Activated CD8-positive, alpha-beta memory T cell treated with anti-CD3 and anti-CD28 coated beads for 1 hour (primary cell): ENCODE data around the gene GSC.

Source experiments
- DNase-seq, 2 donors: peaks; one replicate each; pipeline ENCODE4 v3.0.0-alpha.2; 2020; ENCODE audit warnings: low read depth in 1 of 2; ENCODE audit errors: extremely low read depth in 1 of 2

Gene GSC

DNA sequence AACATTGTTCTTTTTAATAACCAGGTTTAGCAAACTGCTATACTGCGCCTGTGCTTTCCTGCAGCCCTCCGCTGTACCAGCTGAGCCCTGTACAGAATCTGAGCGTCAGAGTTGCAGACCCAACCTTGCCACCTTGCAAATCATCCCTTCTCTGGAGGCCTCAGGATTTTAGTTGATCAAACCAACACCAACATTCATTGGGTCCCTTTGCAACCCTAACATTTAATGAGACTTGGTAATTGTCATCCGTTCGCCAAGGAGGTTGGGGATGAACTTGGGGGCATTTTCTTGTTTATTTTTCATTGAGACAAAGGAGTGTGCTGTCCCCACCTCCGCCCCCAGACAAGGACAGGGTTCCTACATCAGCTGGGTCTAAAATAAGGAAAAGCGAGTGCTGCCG lies 2.6 kb upstream of the GSC start:
- no peak for DNase-seq

DNA sequence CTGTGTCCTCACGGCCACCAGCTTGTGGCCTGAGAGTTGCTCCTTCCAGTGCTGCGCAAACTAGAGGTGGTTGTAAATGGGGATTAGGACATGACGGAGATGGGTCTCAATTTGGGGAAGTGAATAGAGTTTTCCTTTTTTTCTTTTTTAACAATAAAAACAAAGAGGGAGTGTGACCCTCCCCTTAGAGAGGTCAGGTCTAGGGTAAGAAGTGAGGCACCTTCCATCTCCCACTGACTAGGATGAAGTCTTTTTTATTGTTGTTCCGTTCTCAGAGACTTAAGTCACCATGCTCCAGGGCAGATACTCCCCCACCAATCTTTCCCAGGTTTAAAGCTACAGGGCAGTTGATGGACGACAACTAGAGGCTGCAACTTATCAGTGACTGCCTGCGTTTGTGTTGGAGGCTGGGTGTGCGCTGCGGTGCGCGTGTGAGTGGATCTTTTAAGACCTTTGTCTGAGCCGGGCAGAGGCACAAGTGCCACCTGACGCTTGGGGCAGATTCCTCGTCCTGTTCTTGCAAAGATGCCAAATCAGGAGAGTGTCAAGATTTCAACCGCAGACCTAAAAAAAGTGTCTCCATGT lies 2.1 kb upstream of the GSC start:
- DNase-seq = no peak

DNA sequence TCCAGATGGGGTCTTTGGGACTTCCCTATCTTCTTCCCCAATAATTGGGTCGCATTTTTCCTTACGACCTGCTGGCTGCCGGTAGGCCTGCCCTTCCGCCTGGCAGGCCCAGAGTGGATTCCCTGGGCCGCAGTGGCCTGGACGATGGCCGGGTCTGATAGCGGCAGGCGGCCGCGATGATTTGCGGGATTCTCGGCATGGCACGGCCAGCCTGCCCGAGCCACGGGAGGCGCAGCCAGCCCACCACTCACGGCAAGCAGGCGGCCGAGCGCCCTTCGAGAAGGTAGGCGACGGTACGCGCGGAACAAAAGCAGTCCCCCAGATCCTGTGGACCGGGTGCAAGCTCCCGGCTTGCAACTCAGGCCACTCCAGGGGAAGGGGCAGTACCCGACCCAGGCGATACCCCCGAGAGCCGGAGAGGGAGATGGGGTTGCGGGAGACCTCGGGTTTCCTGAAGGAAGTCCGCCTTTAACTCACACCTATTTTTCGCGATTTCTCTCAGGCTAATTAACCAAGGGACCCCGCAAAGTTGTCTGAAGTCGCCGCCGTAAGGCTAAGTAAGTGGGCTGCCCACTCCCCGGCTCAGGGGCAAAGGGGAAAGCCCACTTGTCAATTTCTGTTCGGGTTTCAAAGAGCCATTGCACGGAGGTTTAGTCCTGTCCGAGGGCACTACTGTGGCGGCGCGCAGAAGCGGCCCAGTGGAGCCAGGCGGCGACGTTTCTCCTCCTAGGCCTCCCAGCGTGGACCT lies 1.4 kb upstream of the GSC start:
- no peak for DNase-seq

DNA sequence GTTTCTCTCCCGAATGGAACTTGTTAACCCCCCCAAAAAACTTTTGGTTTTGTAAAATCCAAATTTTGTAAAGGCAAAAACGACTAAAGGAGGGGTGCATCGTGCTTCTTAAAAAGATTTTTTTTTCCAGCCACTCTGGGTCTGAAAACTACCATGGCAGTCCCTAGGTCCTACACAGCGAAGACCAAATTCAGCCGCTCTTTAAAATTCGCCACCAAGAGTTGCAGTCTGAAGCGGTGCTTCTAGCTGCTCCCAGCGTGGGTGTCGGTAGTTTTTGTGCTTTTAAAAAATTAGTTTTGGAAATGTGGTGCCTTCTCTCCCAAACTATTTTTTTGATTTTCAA lies 873 bp upstream of the GSC start:
- no peak for DNase-seq

DNA sequence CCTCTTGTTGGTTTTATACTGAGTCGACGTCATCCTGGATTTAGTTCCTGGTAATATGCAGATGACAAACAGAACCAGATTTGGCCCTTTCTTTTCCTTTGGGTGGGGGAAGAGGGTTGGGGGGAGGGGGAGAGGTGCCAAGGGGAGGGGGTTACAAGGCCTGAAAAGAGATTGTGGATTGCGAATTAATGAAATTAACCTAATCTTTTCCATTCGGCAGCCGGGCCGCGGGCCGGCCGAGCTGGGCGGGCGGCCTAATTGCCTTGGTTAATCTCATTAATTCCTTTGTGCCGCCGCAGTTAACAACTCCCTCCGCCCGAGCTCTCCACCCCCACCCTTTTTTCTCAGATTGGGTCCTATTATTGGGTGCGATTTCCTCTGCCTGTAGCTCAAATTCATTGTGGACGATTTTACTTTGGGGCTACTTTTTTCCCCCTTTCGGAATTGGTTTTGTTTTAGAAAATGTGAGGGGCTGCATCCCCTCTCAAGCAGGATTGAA lies 387 bp upstream of the GSC start:
- no peak for DNase-seq

DNA sequence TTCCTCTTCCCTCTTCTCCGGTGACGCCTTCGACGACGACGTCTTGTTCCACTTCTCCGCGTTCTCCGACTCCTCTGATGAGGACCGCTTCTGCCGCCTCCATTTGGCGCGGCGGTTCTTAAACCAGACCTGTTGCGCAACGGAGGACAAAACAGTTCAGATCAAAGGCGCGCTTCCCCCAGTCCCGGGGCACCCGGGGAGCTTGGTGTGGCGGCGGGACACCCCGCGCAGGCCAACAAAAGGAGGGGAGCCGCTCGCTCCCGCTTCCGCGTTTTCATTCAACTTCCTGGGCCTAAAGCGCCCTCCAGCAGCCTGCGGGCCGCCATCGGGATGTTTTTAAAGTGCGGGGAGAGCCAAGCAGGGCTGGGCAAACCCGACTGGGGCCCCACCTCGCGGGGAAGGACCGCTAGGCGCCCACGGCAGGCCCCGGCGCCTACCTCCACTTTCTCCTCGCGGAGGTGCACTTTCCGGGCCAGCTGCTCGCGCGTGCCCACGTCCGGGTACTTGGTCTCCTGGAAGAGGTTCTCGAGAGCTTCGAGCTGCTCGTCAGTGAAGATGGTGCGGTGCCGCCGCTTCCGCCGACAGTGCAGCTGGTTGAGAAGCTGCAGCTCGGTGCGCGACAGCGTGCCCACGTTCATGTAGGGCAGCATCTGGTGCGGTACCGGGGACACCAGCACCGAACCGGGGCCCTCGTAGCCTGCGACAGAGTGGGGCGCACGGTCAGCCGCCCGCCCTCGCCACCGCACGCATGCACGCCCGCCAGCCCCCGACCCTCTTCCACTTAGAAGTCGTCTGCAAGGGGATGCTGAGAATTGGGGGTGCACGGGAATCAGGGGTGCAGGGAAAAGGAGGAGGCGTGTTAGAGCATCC lies 1.2 kb downstream of the GSC start:
- no peak for DNase-seq

DNA sequence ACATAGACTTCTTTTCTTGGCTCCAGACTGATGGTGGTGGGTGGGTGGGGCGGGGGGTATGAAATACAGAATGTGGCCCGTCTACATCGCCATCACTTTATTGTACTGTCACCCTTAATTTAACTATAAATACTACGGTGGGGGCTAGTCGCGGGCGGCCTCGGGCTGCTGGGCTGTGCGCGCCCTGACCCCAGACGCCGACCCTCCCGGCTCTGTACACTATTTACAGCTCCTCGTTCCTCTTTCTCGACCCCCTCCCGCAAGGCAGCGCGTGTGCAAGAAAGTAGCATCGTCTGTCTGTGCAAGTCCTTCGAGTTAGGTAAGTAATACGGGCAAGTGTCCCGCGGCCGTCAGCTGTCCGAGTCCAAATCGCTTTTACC lies 1.8 kb downstream of the GSC start:
- DNase-seq = no peak

DNA sequence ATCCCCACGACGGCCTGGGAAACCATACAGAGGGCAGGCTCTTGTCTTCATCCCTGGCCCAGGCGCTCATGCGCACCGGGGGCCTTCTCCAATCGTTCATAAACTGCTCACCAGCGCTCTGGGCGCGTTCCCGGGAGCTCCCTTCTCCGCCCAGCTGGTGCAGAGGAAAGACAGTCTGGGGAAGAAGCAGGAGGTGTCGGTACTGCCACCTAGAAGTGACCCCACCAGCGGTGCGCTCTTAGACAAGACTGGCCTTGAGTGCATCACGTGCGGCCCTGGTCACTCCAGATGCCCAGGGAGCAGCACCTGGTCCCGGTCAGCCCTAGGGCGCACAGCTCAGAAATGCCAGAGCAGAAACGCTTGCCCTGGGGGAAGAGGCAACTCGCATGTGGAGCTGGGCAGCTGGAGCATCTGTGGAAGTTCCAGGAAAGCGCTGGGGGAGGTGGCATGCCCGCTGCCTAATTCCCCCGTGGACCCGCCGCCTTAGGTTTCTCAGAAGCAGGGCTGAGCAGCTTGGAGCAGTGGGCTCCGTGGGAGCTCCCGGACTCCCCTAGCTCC lies 2.5 kb downstream of the GSC start:
- no peak for DNase-seq

DNA sequence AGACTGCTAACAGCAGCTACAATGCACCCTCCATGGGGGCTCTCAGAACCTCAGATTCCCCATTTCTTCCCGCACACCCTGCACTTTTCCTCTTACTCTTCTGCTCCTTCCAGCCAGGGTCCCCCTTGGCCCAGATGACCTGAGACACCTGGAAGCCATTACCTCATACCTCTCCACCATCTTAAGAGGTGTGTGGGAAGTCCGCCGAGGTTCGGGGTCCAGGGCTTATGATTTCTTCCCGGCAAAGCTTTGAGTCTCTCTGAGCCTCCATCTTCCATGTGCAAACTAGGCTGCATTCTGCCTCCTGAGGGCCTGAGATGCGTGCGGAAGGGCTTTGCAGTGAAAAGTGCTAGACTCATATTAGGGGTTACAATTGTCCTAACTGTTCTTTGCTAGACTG lies 5.3 kb downstream of the GSC start:
- no peak for DNase-seq

DNA sequence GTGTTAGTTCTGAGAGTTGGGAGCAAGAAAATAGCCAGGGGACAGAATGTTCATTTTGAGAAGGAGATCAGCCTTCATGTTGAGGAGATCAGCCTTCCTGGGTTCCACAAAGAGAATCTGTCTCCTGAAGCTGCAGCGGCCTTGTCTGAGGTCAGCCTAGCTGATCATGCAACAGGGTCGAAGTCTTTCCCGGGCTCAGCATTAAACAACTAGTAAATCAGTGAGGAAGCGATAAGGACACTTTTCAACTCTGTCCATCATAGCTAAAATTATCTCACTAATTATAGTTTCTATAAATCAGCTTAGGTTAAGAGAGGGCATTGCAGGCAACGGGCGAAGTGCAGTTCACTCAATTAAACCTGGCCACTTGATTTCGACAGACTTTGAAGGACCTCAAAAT lies 7.5 kb downstream of the GSC start:
- no peak for DNase-seq

DNA sequence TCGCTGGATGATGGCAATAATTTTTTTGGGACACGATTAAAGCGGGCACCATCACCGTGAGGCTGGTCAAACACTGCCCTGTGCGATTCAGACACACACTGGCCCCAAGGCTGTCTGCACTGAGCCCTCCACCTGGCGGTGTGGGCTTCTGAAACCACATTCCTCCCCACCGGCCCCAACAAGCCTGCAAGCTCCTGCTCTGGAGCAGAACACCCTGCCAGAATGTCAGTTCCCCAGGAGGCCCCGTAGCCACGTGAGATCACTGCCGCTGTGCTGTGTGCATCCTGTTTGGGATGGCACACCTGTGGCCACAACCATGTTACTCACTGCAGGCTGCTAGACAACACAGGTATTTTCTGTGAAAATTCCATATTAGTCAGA lies 7.9 kb downstream of the GSC start:
- no peak for DNase-seq

DNA sequence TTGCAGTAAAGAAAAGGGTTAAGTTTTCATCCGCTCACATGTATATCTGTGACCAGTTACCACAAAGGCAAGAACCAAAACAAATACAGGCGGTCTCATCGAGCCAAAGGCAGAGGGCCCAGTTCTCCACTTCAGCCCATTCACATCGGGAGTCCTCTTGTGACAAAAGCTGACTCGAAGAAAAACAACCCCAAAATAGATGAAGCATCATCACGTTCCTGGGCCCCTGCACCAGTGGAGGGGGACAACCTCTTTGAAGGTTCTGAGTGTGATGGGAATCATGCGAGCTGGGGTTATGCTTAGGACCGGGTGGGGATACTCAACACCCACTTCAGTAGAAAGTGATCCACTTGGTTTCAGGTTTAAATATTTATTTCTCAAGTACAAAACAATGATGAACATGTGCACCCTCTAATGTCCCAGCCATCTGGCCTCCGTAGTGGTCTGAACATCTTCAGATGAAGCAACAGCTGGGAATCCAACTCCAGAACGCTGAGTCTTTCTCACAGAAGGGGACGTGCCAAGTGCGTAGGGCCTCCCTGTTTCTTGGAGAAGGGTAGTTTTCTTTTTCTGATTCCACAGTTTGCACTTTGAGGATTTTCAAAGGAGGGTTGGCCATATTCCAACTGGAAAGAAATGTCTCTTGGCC lies 8.4 kb downstream of the GSC start:
- no peak for DNase-seq

DNA sequence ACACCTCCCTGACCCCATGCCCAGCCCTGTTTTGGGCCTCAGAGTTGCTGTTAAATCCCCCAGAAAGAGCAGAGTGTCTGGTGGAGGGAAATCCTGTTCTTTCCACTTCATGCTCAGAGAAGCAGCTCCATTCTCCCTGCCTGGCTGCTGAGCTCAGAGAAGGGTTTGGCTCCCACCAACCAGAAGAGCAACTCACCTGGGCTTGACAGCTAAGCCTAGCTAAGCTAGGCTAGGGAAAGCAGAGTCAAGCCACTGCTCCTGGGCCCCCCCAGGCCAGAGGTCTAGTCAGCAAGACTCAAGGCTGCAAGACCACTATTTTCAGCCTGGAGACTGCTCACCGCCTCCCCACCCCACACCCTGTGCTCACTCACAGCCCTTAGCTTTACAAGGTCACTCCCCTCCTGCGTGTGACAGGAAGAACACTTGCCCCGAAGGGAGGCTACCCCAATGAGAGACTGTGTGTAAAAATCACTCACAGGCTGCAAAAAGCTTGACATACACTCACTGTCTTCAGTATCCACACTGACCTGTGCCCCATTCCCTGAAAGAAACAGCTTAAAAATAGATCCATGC lies 13.5 kb downstream of the GSC start:
- no peak for DNase-seq

DNA sequence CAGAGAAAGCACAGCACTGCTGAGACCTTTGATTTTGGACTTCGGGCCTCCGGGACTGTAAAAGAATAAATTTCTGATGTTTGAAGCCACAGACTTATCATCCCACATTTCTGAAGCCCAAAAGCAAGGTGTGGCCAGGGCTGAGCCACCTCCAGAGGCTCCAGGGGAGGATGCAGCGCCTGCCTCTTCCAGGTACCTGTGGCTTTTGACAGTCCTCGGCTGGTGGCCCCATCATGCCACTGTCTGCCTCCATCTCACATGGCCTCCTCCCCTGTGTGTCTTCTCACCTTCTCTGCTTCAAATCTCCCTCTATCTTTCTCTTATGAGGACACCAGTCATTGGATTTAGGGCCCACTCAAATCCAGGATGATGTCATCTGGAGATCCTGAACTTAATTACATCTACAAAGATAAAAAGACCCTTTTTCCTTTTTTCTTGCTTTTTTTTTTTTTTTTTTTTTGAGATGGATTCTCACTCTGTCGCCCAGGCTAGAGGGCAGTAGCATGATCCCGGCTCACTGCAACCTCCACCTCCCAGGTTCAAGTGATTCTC lies 15.4 kb downstream of the GSC start:
- DNase-seq = no peak

DNA sequence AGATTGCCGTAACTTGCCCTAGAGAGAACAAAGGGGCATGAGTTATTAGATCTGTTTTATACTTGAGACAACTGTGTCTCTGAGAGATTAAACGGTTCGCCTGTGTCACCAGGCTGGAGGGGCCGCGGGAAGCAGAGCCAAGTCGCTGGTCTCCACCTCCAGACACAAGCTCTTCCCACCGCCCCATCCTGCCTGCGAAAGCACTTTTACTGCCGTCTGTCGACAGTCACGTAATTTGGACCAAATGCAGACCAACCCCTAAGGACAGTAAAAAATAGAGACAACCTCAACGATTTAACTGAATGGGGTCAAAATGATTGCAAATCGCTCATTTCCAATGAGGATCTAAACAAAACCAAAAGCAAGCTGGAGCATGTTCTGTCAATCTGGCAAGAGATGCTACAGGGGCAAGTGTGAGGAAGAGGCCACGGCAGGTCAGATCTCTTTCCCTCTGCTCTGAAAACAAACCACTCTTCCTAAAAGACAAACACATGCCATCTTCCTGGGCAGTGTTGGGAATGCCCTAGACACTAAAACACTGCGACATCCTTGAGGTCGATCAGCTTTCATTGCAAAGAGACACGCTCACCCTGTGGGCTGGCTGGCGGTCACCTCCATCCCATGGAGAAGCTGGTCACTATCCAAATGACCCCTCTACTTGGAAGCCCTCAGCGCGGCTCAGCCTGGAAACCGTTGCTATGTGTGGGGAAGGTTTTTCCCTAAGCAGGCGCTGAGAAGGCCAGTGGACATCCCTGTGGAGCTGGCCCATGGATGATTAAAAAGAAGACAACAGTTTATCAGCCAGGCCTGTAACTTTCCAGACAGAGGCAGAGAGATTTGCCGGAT lies 17.1 kb downstream of the GSC start:
- no peak for DNase-seq

DNA sequence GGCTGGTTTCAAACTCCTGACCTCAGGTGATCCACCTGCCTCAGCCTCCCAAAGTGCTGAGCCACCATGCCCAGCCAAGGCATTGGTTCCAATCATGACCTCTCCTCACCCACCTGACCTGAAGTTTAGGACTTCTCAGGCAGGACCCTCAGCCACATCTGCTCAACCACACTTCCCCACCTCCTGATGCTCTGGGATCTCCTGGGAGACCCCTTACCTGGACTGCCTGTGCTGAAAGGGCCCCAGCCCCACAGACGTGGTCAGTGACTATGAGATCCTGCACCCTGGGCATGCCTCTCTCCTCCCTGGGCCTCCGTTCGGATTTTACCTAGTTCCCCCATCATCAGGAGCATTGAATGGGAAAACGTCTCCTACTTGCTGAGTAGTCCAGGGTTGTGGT lies 18.0 kb downstream of the GSC start:
- DNase-seq = no peak

DNA sequence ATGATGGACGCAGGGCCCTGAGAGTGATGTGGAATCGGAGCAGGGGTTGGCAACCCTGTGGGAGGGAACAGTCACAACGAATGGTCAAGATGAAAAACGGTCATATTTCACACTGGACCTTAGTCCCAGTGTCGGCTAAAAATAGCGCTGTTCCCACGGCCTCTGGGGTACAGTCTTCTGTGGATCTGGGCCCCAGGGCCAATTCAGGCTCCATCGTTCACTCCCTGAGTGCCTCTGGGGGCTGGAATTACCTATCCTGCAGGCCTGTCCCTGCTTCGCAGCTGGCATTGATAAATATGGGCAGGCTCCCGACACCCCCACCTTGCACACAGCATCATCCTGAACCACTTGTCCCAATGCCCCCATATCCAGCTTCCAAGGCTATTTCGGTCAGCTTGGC lies 18.6 kb downstream of the GSC start:
- no peak for DNase-seq

DNA sequence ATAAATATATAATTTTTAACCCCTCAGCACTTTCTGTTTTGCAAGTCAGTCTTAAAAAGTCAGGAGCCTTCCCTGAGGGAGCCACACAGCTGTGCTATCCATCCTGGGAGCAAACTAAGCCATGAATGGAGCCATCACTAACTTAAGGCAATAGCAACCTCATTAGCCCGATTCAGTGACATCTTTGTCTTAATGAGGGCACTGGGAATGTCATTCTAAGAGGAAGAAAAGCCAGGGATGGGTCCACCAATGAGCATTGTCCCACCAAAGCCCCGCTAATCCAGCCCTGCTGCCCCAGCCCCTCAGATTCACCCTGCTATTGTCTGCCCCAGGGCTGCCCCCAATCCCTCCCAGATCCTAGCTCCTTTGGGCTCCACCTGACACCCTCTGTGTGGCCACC lies 19.5 kb downstream of the GSC start:
- DNase-seq = no peak

DNA sequence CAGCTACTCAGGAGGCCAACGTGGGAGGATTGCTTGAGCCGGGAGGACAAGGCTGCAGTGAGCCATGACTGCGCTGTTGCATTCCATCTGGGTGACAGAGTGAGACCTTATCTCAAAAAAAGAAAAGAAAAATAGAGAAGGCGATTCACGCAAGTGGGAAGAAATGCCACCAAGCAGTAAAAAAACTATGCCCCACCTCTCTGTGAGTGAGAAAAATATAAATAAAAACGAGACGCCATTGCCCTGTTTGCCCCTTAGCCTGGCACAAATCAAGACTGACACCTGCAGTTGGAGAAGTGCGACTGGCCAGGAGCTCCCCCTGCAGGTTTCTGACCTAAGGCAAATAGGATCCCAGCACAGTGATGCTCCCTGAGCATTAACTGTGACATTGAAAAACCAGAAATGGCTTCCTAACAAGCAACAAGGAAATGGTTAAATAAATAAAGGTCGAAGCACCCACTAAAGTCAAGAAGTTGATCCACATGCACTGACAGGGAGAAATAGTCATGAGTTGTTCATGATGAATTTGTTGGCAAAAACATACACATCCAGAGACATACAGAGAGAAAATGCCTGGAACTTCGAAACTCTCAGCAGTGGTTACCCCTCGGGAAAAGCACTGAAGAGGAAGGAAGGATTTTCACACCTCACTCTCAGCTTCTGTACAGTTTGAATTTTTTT lies 21.1 kb downstream of the GSC start:
- no peak for DNase-seq
